NCI-H2029 treated with DMSO at 0.1 percent for 48 hours (cell line): ENCODE data around the gene PVALB.

Experiments
- DNase-seq: peaks from one replicate; lab custom pipeline; 2025; lab: John Stamatoyannopoulos, UW

The PVALB gene, protein sequence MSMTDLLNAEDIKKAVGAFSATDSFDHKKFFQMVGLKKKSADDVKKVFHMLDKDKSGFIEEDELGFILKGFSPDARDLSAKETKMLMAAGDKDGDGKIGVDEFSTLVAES

GRCh38 chr22:36816636-36817524 is at the start of gene PVALB:
Gene PVALB (minus strand): TSS chr22:36817035. CDS start chr22:36817005, 30 bp downstream.
- DNase-seq, result no peak

DNA sequence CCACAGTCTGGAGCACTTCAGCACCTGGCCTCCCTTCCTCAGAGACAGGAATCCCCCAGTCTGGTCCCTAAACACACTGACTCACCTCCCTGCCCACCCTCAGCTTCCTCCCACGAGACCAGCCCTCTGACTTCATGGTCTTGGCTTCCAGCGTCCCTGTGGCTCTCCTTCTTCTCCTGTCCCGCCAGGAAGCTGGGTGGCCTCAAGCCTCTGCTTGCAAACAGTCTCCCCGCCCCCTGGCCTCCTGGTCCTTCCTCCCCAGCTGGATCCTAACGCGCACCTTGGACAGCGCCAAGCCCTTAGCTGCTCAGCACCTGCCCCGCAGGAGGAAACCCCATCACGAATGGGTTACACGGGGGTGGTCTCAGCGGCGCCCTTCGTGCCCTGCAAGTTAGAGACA is 48.5 kb upstream of the PVALB start:
- DNase-seq, result no peak

GRCh38 chr22:36864454-36865215 is 47.8 kb upstream of the PVALB start:
- no peak for DNase-seq

DNA sequence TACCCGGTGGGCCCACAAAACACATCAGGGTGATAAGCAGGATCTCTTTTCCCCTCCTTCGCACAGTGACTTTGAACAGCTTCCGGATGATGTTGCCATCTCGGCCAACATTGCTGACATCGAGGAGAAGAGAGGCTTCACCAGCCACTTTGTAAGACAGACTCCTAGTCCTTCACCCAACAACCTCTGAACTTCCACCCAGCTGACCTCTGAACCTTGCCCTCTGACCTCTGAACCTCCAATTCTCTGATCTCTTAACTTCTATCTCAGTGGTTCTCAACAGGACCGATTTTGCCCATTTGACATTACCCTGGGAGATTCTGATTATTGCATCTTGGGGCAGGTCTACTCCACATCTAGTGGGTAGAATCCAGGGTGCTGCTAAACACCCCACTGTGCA is 47.1 kb upstream of the PVALB start:
- no peak for DNase-seq

DNA sequence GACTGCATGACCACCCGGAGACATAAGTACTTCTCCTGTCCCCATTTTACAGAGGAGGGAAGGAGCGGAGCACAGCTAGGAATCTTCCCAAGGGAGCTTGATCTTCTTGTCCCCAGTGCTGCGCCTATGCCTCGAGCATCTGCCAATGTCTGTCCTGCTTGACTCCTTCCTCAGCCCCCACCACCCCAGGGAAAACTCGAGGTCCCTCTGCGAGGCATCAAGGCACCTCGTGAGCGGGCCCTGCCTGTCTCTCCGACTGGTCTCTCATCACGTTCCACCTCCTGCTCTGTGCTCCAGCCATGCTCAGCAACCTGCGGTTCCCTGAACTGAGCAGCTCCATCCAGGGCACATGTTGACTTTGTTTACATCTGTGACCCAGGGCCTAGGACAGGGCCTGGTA is 46.4 kb upstream of the PVALB start:
- no peak for DNase-seq

DNA sequence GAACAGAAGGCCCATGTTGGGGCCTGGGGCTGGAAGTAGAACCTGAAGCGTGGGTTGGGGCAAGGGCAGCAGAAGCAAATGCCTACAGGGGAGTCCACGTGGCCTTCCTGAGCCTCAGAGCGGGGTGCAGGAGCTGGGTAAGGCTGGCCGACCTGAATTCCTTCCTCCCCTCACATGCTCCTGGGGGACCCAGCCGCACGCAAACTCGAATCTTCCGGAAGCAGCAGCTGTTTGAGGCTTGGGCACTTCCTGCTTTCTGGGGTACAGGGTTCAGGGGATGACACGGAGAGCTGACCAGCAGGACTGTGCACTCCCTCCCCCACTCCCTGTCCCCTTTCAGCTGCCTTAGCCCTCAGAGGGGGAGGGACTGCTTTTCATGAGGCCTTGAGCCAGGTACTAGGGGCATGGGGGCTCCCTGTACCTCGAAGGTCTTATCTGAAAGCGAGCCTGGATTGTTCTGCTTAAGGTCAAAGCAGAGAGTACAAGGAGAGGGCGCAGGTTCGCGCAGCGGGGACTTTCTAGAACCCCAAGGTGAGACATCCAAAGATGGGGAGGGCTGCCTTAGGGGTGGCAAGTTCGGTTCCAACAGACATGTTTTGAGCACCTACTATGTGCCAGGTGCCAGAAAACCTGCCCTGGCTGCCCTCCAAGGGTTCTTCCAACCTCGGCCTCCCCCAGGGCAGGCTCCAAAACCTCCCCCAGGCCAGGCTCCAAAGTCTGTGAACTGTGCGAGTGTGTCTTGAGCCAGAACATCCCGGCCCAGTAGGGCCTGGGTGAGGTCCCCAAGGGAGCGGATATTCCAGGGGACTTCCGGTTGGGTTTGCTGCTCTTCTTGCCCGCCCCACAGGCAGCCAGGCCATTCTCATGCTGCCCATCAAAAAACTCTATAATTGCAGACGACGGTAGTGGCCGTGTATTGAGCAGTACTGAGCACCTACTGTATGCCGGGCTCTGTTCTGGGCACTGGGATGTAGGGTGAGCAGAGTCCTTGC is 45.7 kb upstream of the PVALB start:
- no peak for DNase-seq

DNA sequence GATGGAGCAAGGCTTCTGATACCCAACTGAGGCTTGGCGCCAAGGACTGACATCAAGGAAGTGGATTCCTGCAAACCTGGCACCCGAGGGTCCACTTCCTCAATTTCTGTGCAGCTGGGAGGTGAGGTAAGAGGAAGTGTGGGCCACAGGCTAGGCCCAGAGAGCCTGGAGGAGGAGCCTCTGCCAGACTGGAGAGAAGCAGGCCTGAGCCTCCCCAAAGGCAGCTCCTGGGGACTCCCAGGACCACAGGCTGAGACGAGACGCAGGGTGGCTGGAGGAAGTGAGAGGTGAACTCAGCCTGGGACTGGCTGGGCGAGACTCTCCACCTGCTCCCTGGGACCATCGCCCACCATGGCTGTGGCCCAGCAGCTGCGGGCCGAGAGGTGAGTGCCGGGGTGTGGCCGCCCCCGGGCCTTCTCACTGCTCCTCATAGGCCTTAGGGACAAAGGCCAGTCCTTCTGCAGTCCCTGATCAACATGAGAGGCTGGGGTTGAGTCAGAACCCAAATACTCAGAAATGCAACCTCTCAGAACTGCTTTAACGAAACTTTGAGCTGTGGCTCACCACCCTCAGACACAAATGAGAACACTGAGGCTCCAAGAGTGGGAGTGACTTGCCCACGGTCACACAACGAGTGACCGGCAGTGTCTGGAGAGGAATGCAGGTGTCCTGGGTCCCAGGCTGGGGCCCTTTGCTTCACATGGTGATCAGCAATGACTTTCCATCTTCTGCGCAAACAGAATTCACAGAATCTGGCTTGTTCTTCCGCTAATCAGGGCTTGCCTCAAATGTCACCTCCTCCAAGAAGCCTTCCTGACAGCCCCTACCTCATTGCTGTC is 44.2 kb upstream of the PVALB start, which contains the start of gene NCF4:
NCF4 (plus strand) TSS at position 186 of the 839 bp plus-strand sequence; CDS start at position 352, 166 bp downstream.
- DNase-seq, result no peak

DNA sequence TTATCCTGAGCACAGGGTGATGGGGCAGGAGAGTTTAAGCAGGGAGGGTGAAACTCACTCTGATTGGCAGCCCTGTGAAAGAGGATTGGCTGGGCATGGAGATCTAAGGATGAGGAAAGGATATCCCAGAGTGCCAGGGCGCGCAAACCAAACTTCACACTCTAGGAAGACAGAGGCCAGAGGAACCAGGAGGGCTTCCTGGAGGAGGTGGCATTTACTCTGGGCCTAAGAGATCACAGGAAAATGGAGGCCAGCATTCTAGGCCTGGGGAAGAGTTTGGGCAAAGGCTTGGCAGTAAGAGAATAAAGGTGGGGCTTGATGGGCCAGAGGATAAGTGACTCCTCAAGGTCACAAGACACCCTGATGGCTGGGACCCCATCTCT is 43.6 kb upstream of the PVALB start:
- DNase-seq, result no peak

DNA sequence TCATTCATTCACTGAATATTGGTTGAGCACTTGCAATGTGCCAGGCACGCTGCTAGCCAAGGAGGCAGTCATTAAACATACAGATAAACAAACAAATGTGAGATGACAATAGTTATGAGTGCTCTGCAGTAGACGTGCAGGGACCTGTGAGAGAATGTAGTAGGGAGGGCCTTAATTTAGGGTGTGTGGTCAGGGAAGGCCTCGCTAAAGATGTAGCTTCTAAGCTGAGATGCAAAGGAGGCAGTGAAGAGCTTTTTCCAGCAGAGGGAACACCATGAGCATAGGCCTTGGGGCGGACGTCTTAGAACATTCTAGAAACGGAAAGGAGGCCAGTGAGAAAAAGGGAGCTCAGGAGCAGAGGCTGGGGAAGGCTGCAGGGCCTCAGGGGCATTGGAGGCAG is 43.2 kb upstream of the PVALB start:
- DNase-seq, result no peak

DNA sequence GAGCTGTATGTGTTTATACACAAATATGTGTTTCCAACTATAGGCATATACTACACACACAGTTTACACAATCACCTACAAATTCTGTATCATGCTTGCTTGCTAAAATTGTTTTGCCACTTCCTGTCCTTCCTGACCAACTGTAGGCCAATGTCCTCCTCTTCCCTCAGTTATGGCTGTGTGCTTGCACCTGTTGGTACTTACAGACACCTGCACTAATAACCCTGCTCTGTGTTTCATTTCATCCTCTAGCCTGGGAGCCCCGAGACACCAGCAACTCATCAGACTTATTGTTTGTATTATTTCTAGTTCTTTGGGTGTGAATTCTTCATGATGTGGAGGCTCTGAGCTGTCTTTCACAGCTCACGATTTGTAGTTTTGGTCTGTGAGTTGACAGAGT is 42.1 kb upstream of the PVALB start:
- no peak for DNase-seq

- DNase-seq, result no peak
These were observed 41.3 kb upstream of the PVALB start for GRCh38 chr22:36858156-36858555.

GRCh38 chr22:36856792-36857135 is 39.9 kb upstream of the PVALB start:
- DNase-seq, result no peak

GRCh38 chr22:36856121-36856791 is 39.4 kb upstream of the PVALB start:
- peak; percentile 41 for DNase-seq

DNA sequence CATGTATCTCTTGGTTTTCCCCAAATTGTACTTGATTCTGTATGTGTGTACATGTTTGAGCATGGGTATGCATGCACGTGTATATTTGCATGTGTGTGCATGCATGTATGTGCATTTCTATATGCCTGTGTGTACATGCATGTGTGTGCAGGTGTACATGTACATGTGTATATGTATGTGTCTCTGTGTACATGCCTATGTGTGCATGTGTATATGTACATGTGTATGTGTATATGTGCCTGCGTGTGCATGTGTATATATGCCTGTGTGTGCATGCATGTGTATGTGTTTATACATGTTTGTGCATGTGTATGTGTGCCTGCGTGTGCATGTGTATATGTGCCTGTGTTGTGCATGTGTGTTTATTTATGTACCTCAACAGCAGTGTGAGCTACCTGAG is 38.6 kb upstream of the PVALB start:
- no peak for DNase-seq

- no peak for DNase-seq
These were observed 36.7 kb upstream of the PVALB start for GRCh38 chr22:36853407-36854099.

- no peak for DNase-seq
These were observed 35.5 kb upstream of the PVALB start for GRCh38 chr22:36852056-36852973.

DNA sequence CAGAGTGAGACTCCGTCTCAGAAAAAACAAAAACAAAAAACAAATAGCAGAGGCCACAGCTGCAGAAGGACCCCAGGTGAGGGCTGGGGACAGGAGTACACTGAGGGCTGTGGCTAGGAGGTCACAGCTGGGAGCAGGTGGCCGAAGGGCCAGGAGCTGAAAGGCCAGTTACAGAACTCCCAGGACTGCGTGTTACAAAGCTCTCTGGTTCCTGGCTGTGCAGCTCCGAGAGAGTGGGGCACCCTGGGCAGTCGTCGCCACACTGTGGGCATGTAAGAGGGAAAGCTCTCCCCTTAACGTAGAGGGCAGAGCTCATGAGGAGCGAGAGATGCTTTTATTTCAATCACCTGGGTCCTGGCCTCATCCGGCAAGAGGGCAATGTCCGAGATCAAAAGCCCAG is 33.8 kb upstream of the PVALB start:
- no peak for DNase-seq

- DNase-seq, result no peak
These were observed 33.2 kb upstream of the PVALB start for GRCh38 chr22:36850056-36850455.

GRCh38 chr22:36846949-36847348 is 30.1 kb upstream of the PVALB start:
- DNase-seq, result no peak
